Measurements from ENCODE around the gene SETD9.

DNA sequence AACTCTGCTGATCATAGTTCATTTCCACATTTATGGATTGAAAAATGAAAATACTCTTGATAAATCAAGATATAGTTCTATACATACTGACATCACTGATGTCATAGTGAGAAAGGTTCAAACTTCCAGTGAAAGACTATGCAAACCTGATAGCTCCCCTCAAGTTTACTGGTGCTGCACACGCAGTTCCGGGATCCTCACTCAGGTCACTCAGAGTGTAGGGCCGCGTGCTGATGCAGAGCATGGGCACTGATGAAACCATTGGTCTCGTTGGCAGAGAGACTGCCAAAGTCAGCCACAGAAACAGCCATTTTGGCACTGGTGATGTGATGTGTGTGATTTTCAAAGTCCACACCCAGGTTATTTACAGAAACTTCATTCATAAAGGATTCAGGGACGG, 13.5 kb downstream of the SETD9 start:
- TF ChIP-seq, protein P1, sequence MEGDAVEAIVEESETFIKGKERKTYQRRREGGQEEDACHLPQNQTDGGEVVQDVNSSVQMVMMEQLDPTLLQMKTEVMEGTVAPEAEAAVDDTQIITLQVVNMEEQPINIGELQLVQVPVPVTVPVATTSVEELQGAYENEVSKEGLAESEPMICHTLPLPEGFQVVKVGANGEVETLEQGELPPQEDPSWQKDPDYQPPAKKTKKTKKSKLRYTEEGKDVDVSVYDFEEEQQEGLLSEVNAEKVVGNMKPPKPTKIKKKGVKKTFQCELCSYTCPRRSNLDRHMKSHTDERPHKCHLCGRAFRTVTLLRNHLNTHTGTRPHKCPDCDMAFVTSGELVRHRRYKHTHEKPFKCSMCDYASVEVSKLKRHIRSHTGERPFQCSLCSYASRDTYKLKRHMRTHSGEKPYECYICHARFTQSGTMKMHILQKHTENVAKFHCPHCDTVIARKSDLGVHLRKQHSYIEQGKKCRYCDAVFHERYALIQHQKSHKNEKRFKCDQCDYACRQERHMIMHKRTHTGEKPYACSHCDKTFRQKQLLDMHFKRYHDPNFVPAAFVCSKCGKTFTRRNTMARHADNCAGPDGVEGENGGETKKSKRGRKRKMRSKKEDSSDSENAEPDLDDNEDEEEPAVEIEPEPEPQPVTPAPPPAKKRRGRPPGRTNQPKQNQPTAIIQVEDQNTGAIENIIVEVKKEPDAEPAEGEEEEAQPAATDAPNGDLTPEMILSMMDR (IDR thresholded peaks at IDR 0.05): no peak
- no peak for TF ChIP-seq POLR2A (IDR thresholded peaks at IDR 0.05)

Data from right lobe of liver (tissue), 4 donors.